GM10266 (cell line): ENCODE measurements around the gene ASPN.

Source experiments
- DNase-seq: peaks from one replicate; pipeline ENCODE4 v3.0.0; 2012; ENCODE audit errors: extremely low spot score
- CTCF ChIP-seq: IDR thresholded peaks from 2 replicates; pipeline ENCODE4 v1.5.1; 2012; ENCODE audit warnings: mild to moderate bottlenecking, low read depth; ENCODE audit not compliant: control insufficient read depth, insufficient read depth; ENCODE audit errors: missing control alignments

The ASPN gene

GRCh38 chr9:92435263-92435662 lies 47.0 kb downstream of the ASPN start:
- no peak for TF ChIP-seq CTCF
- no peak for DNase-seq

GRCh38 chr9:92432972-92433548 lies 49.2 kb downstream of the ASPN start:
- DNase-seq, result no peak
- TF ChIP-seq CTCF, result no peak

GRCh38 chr9:92432350-92432749 lies 50.0 kb downstream of the ASPN start:
- DNase-seq, result no peak
- TF ChIP-seq CTCF, result no peak

- TF ChIP-seq CTCF, result no peak
- DNase-seq, result no peak
Observed at GRCh38 chr9:92429836-92430235, 52.5 kb downstream of the ASPN start.

- TF ChIP-seq CTCF, result no peak
- no peak for DNase-seq
Observed at GRCh38 chr9:92426501-92427145, 55.7 kb downstream of the ASPN start.

- no peak for TF ChIP-seq CTCF
Observed at GRCh38 chr9:92425474-92425873, 56.8 kb downstream of the ASPN start.

GRCh38 chr9:92424340-92424739 lies 58.0 kb downstream of the ASPN start, which contains the start of gene OMD:
Gene OMD (minus strand): TSS chr9:92424471. CDS start chr9:92417558, 6,913 bp downstream.
- DNase-seq, result no peak
- TF ChIP-seq CTCF, result no peak

More at GRCh38 chr9:92425474-92425873, 56.8 kb downstream of the ASPN start:
- no peak for DNase-seq
